HG03354 (cell line): Measurements from ENCODE around the gene ASTL.

Source experiments
- ATAC-seq: cut with Tn5 transposase; IDR thresholded peaks from one replicate; pipeline ENCODE4 v1.9.1; 2021; ENCODE audit warnings: mild to moderate bottlenecking; ENCODE audit not compliant: unreplicated experiment, poor library complexity, severe bottlenecking

Gene ASTL

DNA sequence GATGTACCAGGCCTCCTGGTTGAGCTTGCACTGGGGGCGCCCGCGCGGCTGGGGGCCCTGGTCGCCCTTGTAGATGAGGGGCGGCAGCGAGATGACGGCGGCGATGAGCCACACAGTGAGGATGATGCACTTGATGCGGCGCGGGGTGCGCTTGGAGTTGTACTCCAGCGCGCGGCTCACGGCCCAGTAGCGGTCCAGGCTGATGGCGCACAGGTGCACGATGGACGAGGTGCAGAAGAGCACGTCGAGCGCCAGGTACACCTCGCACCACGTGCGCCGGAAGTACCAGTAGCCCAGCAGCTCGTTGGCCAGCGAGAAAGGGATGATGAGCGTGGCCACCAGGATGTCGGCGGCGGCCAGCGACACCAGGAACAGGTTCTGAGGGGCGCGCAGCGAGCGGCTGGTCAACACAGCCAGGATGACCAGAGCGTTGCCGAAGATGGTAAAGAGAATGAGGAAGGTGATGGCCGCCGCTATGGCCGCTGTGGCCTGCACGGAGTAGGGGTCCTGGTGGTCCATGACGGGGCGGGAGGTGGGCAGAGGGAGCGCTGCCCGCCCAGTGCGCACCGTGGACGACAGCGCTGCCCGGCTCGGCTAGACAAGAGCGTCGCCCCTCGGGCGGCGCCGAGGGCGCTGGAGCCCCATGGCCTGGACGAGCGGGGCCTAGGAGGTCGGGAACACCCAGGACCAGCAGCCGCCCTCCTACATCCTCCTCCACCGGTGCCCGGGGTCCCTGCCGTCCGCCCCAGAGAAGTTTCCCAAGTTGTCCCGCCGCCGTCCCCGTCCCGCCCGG is 22.5 kb downstream of the ASTL start:
- peak; percentile 5 for ATAC-seq

DNA sequence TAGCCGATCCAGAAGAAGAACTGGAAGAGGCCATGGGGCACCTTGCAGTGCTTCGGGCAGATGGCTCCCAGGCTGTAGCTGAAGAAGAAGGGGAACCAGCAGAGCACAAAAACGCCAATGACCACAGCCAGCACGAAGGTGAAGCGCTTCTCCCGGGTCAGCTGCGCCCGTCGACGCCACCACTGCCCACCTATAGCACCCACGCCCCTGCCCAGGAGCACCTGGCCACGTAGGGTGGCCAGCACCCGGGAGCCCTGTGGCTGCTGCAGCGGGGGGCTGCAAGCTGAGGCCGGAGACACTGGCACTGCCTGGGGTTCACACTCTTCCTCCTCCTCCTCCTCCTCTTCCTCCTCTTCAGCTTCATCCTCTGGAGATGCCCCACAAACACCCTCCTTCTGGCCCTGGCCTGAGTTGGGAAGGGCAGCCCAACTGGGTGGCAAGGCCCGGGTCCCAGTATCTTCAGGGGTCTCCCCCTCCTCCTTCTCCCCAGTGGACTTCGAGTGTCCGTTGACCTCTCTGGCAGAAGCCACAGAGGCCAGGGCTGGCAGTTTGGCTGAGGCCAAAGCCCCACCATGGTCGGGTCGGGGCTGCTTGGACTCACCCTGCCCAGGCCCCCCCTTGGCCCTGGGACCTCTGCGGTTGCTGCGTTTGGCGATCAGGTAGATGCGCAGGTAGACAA is 23.3 kb downstream of the ASTL start:
- ATAC-seq = no peak

DNA sequence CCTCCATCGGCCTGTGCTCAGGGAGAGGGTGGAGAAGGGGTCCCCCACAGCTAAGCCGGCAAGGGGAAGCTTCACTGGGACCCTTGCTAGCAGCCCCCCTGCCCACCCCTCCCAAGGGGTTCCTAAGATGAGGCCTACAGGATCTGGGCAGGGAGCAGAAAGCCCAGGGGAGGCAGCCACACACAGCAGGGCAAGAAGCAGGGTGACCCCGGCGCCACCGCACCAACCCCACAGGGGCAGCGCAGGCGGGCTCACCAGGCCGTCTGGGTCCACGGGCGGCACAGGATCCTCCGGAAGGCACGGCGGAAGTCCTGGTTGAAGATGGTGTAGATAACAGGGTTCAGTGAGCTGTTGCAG is 23.8 kb downstream of the ASTL start:
- no peak for ATAC-seq

GRCh38 chr2:96113951-96114350 is 24.4 kb downstream of the ASTL start:
- ATAC-seq = no peak

DNA sequence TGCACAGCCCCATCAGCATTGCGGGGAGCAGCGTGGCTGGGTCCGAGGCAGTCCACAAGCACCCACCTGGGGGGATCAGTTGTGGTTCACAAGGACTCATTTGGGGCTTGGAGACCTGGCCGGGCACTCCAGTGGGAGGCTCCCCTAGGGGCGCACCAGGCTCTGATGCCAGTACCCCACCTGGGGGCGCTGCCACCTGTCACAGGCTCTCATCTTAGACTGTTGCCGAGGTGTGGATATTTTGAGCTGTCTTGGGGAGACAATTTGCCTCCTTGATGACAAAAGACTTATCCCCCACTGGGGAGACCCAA is 25.0 kb downstream of the ASTL start:
- no peak for ATAC-seq

DNA sequence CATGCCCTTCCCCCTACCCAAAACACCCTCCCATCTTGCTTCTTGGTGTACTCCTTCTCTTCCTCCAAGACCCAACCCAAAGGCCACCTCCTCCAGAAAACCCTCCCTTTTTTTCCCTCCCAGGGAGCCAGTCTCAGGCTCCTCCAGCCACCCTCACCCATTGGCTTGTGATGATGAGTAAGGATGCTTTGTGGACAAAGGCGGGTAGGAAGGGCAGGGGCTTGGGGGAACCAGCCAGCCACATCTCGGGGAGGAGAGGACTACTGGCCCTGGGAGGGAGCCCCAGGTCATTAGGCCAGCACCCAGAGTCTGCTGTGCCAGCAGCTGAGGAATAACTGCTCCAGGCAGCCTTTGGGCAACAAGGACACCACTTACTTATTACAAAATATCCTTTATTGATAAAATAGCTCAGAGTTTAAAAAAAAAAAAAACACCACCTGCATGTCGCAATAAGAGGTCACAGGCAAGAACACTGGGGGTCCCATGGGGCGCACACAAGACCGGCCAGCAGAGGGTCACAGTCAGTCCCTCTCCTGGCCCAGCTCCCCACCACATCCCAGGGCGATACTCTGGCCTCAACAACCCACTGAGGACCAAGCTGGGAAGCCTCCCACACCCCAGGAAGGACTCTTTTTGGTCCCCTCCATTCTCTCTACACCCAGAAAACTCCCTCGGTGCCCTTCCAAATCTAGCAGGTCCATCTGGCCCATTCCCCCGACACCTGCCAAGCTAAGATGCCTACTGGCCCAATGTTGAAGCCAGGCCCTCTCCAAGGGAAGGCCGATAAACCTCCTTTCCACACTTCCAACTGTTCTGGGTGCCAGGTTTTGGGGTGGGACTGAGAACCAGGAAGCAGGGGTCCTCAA is 25.6 kb downstream of the ASTL start:
- ATAC-seq = no peak

DNA sequence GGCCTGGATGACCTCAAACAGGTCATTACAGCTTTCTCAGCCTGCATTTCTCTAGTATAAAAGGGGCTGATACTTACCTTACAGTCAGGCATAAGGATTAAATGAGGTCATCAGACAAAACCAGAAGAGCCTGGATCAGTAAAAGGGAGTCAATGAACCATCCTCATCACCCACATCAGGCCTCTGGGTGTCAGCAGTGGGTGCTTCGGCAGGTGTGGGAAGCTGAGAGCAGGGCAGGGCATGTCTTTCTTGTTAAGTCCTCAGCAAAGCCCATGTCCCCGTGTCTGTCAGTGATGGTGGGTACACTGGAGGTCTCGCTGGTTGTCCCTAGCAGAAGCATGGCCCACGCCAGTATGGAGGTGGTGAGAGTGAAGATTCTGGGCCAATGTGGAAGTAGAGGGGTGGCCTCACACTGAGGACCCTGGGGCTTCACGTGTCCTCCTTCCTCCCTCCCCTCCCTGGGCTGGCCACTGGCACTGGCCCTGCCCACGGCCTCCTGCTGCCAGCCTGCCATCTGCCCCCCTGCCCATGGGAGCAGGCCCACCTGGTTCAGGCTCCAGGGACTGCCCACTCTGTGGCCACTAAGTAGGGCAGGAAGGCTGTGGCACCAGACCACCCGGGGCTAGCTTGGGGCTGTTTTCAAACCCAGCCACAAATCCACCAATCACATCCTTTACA is 26.3 kb downstream of the ASTL start:
- ATAC-seq = no peak

- ATAC-seq = no peak
Measured at GRCh38 chr2:96111257-96111640, 27.1 kb downstream of the ASTL start.

DNA sequence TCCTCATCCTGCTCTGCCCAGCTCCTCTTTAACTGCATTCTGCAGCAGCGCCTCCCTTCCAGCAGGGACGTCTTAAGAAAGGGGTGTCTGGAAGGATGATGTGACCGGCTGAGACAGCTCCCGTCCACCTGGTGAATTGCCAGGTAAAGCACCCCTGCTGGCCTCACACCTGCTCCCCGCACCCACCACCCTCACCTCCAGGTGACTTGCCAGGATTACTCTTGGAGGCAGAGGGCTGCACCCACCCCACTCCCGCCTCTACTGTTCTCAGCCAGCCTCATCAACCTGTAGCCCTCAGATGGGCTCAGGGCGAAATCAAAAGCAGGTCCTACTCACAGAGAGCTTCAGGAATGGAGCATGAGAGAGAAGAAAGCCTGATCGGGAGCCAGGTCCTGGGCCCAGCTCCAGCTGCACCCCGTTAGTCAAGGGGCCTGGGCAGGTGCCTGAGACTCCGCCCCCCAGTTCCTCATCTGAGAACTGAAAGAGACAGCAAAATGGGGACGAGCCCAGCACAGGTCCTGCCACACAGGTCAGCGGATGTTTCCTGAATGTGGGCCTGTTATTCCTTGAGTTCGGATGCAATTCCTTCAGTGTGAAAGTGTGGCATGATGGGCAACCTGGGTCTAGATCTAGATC is 27.6 kb downstream of the ASTL start:
- no peak for ATAC-seq

DNA sequence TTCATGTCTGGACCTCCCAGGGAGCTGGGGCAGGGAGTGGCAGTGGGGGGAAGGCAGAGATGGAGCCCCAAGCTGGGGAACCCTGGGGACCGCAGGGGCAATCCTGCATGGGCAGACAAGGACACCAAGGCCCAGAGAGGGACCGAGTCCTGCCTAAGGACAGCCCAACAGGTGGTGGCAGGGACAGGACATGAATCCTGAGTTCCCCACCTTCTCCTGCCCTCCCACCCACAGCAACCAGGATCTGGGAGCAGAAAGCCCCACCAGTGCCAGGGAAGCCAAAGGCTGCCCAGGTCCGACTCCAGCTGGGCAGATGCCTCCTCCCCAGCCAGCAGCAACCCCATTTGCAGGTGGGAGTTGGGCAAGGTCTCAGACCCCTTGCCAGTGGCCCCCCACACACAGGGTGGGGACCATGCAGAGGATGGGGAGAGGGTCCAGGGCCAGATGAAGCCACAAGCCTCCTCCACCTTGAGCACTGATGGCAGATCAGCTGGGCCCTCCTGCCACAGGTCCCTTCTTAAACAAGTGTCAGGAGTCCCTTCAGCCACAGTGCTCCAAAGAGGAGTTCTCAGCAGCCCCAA is 28.3 kb downstream of the ASTL start:
- ATAC-seq = no peak

DNA sequence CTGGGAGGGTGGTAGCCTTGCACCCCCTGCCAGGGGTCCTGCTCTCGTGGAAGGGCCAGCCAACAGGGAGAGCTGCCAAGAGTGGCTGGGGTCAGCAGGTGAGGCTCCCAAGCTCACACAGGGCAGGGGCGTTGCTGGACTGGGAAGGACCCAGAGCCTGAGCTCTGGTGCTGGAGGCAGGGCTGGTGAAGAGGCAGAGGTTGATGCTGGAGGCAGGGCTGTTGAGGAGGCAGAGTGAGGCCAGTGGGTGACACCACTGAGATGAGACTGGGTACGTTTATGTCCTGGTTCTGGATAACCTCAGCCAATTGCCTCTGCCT is 29.0 kb downstream of the ASTL start:
- no peak for ATAC-seq

GRCh38 chr2:96108541-96109360 is 29.6 kb downstream of the ASTL start:
- no peak for ATAC-seq

DNA sequence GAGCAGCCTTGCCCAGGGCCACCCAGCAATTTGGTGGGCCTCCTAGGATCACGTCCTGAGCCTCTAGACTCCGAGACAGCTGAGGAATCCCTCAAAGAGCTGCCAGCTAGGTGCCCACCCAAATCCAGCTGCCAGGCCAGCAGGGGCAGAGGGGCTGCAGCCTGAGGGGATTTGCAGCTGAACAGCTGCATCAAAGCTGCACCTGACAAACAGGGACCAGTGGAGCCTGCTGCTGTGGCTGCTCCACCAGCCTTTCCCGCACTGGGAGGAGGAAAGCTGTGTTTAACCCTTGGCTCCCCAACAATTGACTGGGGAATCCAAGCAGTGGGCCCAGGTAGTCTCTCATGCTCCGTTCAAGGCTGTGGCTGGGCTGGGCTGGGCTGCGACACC is 30.2 kb downstream of the ASTL start:
- ATAC-seq = no peak

DNA sequence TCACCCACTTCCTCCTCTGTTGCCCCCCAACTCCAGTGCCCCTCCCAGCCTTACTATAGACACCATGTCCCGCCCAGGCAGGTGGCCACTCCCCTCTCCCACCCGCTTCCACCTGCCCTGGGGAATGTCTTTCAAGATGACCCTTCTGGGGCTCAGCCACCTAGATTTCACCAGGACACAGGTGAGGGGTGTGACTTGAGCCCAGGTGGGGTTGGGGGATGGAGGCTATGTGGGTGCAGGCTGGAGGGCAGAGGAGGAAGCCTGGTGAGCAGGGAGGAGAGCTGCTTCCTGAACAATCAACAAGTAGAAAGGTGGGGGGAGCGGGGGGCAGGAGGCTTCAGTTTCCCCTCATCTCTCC is 30.6 kb downstream of the ASTL start:
- no peak for ATAC-seq

- no peak for ATAC-seq
Measured at GRCh38 chr2:96106991-96107707, 31.2 kb downstream of the ASTL start.

- no peak for ATAC-seq
Measured at GRCh38 chr2:96105994-96106715, 32.1 kb downstream of the ASTL start.

DNA sequence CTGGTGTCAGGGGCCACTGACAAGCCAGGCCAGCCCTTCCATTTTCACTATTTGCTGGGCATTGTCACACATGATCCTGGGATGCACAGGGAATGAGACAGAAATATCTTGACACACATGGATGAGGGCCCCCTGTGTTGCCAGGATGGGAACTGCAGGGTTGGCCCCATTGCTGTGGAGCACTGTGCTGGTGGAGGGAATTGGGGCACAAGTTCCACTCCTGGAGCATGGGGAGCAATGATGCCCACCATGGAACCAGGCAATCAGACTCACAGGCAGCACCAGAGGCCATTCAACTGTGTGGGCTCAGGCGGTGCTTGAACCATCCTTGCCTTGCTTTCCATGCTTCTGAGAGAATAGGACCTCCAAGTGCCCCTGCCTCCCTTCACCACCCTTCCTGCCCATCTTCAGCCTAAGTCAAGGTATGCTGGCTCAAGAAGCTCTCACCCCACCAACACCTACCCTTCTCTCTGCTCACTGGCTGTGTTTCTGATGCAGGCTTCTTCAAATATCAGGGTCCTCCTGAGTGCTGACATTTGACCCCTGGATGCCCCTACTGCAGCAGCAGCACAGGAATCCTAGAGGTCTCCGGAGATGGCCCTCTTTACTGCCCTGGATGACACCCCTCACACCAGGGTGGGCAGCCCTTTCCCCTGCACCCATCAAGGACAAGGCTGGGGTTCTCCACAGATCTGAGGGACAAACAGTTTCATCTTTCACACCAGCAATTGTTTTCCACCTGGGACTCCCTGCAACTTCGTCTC is 33.0 kb downstream of the ASTL start:
- no peak for ATAC-seq
